ENCODE results near the gene ARHGAP22.

DNA sequence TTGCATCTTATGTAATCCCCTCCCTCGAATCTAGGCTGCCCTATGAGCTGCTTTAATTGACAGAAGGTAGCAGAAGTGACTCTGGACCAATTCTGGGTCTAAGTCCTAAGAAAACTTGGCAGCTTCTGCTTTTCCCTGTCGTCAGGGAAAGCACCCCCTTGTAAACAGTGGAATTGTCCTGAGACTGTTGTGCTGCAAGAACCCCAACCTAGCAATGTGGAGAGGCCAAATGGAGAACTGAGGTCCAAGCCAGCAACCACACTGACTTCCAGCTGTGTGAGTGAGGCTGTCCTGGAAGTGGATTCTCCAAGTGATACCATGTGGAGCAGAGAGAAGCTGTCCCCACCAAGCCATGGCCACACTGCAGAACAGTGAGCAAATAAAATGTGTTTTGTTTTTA is 75.5 kb downstream of the ARHGAP22 start:
- TF ChIP-seq, protein P1, sequence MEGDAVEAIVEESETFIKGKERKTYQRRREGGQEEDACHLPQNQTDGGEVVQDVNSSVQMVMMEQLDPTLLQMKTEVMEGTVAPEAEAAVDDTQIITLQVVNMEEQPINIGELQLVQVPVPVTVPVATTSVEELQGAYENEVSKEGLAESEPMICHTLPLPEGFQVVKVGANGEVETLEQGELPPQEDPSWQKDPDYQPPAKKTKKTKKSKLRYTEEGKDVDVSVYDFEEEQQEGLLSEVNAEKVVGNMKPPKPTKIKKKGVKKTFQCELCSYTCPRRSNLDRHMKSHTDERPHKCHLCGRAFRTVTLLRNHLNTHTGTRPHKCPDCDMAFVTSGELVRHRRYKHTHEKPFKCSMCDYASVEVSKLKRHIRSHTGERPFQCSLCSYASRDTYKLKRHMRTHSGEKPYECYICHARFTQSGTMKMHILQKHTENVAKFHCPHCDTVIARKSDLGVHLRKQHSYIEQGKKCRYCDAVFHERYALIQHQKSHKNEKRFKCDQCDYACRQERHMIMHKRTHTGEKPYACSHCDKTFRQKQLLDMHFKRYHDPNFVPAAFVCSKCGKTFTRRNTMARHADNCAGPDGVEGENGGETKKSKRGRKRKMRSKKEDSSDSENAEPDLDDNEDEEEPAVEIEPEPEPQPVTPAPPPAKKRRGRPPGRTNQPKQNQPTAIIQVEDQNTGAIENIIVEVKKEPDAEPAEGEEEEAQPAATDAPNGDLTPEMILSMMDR (IDR thresholded peaks at IDR 0.05) = no peak
- no peak for TF ChIP-seq POLR2A (IDR thresholded peaks at IDR 0.05)

All from upper lobe of left lung (tissue), 4 donors.